HL-60 (cell line): ENCODE measurements around the gene HS6ST3.

Experiments
- CTCF ChIP-seq: IDR thresholded peaks from one replicate; pipeline ENCODE4 v1.5.1; 2011; ENCODE audit warnings: low read length, control low read depth, inconsistent platforms; ENCODE audit not compliant: insufficient read depth
- SPI1 ChIP-seq: IDR thresholded peaks from 2 replicates; pipeline ENCODE4 v1.6.1; 2012; ENCODE audit warnings: low read depth, mild to moderate bottlenecking, borderline replicate concordance

DNA sequence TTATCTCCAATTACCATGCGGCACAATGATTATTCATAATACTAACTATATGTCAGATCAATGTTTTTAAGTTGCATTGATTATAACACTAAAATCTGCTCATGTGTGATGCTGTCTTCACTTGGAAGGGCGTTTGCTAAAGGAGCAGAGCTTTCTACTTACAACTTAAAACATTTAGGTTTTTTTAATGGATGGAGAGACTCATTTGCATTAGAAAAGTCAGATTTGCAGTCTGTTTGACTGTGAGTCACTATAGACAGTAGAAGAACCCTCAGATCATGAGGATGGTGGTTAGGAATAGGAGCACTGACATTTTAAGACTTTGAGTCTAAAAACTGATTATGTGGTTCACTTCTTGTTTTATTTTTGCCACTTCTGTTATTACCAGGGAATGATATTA is 364.6 kb downstream of the HS6ST3 start:
- TF ChIP-seq SPI1: no peak
- TF ChIP-seq CTCF: no peak
